GM19239 (cell line): Measurements from ENCODE around the gene COMMD3.
A peak's percentile ranks its signal among the peaks of the same experiment; 100 is the strongest.

Experiments
- DNase-seq: peaks from one replicate; pipeline ENCODE4 v3.0.0; 2011; ENCODE audit warnings: low spot score; ENCODE audit not compliant: insufficient read length
- FAIRE-seq: peaks from 2 replicates; lab custom pipeline; 2011; peaks lifted over from hg19 to GRCh38; lab: Jason Lieb, UNC

COMMD3 gene

DNA sequence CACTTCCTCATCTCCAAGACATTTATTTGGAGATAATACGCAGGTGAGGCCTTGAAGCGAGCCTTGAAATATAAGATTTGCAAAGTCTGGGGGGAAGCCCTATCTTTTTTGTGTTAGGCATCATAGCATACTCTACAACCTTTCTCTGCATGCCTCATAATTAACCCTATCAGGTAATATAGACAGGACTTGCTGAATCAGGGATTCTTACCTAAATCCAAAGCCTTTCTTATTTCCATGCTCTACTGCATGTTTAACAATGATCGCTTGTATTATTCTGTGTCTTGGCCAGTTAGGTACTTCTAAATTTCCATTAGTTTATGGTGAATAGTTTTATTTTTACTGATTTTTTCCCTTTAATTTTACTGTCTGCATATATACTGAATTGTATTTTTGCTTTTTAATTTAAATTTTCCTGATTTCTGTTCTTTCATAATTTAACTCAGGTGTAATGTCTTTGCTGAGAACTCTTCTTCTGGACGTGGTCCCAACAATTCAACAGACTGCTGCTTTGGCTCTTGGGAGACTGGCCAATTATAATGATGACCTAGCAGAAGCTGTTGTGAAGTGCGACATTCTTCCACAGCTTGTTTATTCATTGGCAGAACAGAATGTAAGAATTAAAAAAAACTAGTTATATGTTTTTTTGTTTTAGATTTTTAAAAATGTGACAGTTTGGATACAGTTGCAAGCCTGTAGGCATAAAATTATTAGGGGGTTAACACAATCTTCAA, 48.4 kb downstream of the COMMD3 start:
- DNase-seq (no peak), FAIRE-seq (no peak)

DNA sequence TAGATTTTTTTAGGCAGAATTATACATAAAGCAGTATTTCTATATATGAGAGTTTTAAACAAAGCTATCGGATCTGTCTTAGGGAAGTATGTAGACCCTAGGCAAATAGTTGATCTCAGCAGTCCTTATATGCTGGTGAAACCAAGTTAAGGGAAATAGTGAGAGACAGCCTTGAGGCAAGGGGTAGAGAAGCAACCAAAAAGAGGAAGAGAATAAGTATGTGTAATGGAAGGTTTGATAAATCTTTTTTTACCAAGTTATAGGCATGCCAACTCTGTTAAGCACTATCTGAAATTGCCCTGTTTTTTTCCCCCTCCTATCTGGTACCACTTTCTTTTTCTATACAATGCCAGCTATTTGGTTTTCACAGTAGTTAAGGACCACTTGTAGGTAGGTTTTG, 49.0 kb downstream of the COMMD3 start:
- DNase-seq: no peak
- FAIRE-seq: peak; percentile 90

- FAIRE-seq: no peak
Measured at GRCh38 chr10:22365644-22366434, 49.7 kb downstream of the COMMD3 start.

DNA sequence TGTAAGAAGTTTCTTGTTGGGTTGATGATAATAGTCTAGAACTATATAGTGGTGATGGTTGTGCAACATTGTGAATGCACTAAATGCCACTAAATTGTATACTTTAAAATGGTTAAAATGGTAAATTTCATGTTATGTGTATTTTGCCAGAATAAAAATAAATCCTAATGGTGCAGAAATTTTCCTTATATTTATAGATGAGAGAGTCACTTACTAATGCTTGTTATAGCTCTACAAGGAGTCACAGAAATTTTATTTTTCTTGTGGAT, 50.2 kb downstream of the COMMD3 start:
- no peak for DNase-seq
- FAIRE-seq: no peak

More at GRCh38 chr10:22365644-22366434, 49.7 kb downstream of the COMMD3 start:
- no peak for DNase-seq

DNA sequence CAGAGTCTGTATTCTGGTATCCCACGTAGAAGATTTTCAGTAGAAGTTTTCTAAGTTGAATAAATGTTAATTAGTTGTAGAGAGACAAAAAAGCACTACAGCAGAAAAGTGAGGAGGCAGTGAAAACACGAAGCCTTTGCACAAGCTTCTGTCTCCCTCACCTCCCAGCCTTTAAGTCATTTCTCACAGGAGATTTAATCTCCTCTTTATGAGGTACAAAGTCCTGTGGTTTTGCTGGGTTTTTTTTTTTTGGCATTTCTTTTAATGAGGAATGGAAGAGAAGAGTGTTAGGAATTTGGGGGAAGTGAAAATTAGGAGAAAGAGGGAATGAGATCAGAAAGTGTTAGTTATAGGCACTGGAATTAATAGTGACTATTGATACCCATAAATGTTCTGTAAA, 50.6 kb downstream of the COMMD3 start:
- DNase-seq (no peak), FAIRE-seq (no peak)

DNA sequence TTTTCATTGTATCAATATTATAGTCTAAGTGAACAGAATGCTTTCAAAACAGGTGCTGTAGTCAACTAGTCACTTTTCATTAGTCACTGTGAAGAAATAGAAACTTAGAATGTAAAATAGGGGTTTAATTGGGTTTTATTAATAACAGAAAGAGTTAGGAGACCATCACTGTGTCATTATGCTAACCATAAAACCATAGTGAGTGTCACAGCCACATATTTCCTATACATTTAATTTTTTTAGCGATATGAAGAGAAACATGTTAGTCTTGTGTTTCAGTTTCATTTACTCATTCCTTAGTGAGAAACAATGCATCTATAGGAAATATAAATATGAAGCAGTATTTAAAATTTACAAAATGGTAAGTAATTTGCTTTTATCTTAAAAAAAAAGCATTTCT, 51.3 kb downstream of the COMMD3 start:
- DNase-seq (no peak), FAIRE-seq (peak; percentile 84)

GRCh38 chr10:22368402-22368801, 52.2 kb downstream of the COMMD3 start:
- FAIRE-seq: no peak
- DNase-seq: no peak

DNA sequence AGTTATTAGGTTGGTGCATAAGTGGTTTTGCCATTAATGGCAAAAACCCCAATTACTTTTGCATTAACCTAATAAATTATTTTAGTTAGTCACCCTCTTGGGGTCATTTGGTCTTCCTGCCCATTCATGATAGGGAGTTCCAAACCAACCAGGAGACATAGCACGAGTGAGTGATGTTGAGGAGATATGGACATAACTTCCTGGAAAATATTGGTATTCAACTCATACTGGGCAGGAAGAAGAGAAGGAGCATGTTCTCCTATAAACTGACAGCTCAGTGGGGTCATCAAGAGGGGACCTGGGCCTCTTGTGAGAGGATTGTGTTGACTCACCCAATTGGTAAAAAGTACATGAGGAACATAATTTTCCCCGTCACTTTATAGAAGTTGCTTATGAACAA, 52.8 kb downstream of the COMMD3 start:
- DNase-seq: no peak
- no peak for FAIRE-seq

GRCh38 chr10:22369434-22370072, 53.4 kb downstream of the COMMD3 start:
- no peak for DNase-seq

More at GRCh38 chr10:22369434-22370072, 53.4 kb downstream of the COMMD3 start:
- peak; percentile 82 for FAIRE-seq
